Measurements from ENCODE around the gene CACNB4.

DNA sequence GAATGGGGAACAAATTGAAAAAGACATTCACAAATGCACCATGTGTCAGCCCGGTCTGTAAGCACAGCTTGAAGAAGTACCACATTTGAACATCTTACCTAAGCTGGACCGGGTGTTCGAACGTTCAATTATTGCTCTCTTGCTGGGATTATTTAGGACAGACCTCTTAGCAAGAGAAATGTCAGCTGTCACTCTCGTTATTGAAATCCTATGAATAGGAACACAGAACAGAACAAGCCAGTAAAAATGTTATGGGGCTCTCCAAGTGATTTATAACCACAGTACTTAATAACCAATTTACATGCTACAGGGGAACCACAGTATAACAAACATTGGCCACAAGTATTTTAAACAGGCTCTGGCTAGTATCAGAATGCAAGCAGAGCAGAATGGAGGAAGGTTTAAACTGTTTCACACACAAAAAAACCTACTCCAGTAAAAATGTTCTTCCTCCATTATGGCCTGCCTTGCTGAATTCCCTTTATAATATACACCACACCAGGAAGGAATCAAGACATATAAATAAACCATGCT lies 238.2 kb downstream of the CACNB4 start:
- TF ChIP-seq, protein P1, sequence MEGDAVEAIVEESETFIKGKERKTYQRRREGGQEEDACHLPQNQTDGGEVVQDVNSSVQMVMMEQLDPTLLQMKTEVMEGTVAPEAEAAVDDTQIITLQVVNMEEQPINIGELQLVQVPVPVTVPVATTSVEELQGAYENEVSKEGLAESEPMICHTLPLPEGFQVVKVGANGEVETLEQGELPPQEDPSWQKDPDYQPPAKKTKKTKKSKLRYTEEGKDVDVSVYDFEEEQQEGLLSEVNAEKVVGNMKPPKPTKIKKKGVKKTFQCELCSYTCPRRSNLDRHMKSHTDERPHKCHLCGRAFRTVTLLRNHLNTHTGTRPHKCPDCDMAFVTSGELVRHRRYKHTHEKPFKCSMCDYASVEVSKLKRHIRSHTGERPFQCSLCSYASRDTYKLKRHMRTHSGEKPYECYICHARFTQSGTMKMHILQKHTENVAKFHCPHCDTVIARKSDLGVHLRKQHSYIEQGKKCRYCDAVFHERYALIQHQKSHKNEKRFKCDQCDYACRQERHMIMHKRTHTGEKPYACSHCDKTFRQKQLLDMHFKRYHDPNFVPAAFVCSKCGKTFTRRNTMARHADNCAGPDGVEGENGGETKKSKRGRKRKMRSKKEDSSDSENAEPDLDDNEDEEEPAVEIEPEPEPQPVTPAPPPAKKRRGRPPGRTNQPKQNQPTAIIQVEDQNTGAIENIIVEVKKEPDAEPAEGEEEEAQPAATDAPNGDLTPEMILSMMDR (conservative IDR thresholded peaks at IDR 0.05; ENCODE audit: low read depth, low read length) = no peak
- no peak for TF ChIP-seq EZH2phosphoT487 (IDR thresholded peaks at IDR 0.05; ENCODE audit: borderline replicate concordance, low read length)

Measured in PC-3 (cell line).